Liver (tissue), 9 donors: ENCODE data around the gene LAMA2. TPM values are rescaled to one million over a fixed set of nuclear protein-coding genes. Genes with fewer than 3 reads are reported as not detected.

Experiments used
- DNase-seq: peaks from one replicate; pipeline ENCODE4 v3.0.0-alpha.2; 2017; ENCODE audit warnings: low spot score
- H3K27ac ChIP-seq, 2 donors: one replicate each; pipeline ENCODE4 v1.7.0; 2013; ENCODE audit warnings: inconsistent platforms in 2 of 2, low read length in 2 of 2, control low read depth in 1 of 2, low read depth in 1 of 2, mild to moderate bottlenecking in 1 of 2
- H3K27me3 ChIP-seq, 4 donors: one replicate each; pipeline versions ENCODE4 v1.6.1 to v1.7.0; 2013; ENCODE audit warnings: low read length in 3 of 4, inconsistent platforms in 1 of 4, mild to moderate bottlenecking in 1 of 4, moderate library complexity in 1 of 4; ENCODE audit not compliant: control insufficient read depth in 4 of 4, insufficient read depth in 4 of 4
- H3K36me3 ChIP-seq, 4 donors: one replicate each; pipeline versions ENCODE4 v1.6.1 to v1.7.0; 2013; ENCODE audit warnings: low read length in 3 of 4, mild to moderate bottlenecking in 3 of 4, low read depth in 1 of 4, moderate library complexity in 1 of 4; ENCODE audit not compliant: control insufficient read depth in 4 of 4, insufficient read depth in 3 of 4
- H3K4me1 ChIP-seq, 4 donors: one replicate each; pipeline versions ENCODE4 v1.6.1 to v1.7.0; 2013; ENCODE audit warnings: low read length in 3 of 4, mild to moderate bottlenecking in 3 of 4, moderate library complexity in 1 of 4; ENCODE audit not compliant: control insufficient read depth in 4 of 4, insufficient read depth in 4 of 4
- H3K4me3 ChIP-seq, 3 donors: one replicate each; pipeline versions ENCODE4 v1.6.1 to v1.7.0; 2013; ENCODE audit warnings: low read length in 3 of 3, control low read depth in 1 of 3, low read depth in 1 of 3, mild to moderate bottlenecking in 1 of 3
- H3K9ac ChIP-seq, 2 donors: one replicate each; pipeline ENCODE4 v1.7.0; 2013; ENCODE audit warnings: low read length in 2 of 2, mild to moderate bottlenecking in 2 of 2, moderate library complexity in 2 of 2, control low read depth in 1 of 2, low read depth in 1 of 2
- H3K9me3 ChIP-seq, 4 donors: one replicate each; pipeline versions ENCODE4 v1.6.1 to v1.7.0; 2013; ENCODE audit warnings: low read length in 3 of 4; ENCODE audit not compliant: control insufficient read depth in 4 of 4
- ATF3 ChIP-seq: IDR thresholded peaks from 2 replicates; pipeline ENCODE4 v1.6.1; 2016; ENCODE audit warnings: antibody characterized with exemption
- CTCF ChIP-seq: fragments of 150-350 bp; IDR thresholded peaks from 2 replicates; pipeline ENCODE4 v1.5.1; 2017; ENCODE audit warnings: improper control_type of control experiment, low read depth, low read length; ENCODE audit not compliant: missing input control
- EGR1 ChIP-seq, 2 donors: IDR thresholded peaks; 2 replicates each; pipeline ENCODE4 v1.6.1; 2016 to 2018; ENCODE audit warnings: antibody characterized with exemption in 2 of 2, low read depth in 2 of 2
- FOXA1 ChIP-seq: IDR thresholded peaks from 2 replicates; pipeline ENCODE4 v1.6.1; 2016; ENCODE audit warnings: antibody characterized with exemption
- FOXA2 ChIP-seq: IDR thresholded peaks from 2 replicates; pipeline ENCODE4 v1.6.1; 2016; ENCODE audit warnings: antibody characterized with exemption
- GABPA ChIP-seq, 2 donors: IDR thresholded peaks in 1 of 2; conservative IDR thresholded peaks in 1 of 2; 2 replicates each; pipeline ENCODE4 v1.6.1; 2016; ENCODE audit warnings: antibody characterized with exemption in 2 of 2, mild to moderate bottlenecking in 1 of 2, moderate library complexity in 1 of 2
- HNF4A ChIP-seq, 2 donors: conservative IDR thresholded peaks; 2 replicates each; pipeline ENCODE4 v1.6.1; 2016; ENCODE audit warnings: antibody characterized with exemption in 2 of 2, mild to moderate bottlenecking in 2 of 2
- HNF4G ChIP-seq: IDR thresholded peaks from 2 replicates; pipeline ENCODE4 v1.6.1; 2016; ENCODE audit warnings: antibody characterized with exemption
- JUND ChIP-seq, 2 donors: IDR thresholded peaks; 2 replicates each; pipeline ENCODE4 v1.6.1; 2016; ENCODE audit warnings: antibody characterized with exemption in 2 of 2
- NR2F2 ChIP-seq: IDR thresholded peaks from 2 replicates; pipeline ENCODE4 v1.6.1; 2016; ENCODE audit warnings: antibody characterized with exemption
- RAD21 ChIP-seq, 2 donors: IDR thresholded peaks; 2 replicates each; pipeline ENCODE4 v1.6.1; 2016; ENCODE audit warnings: antibody characterized with exemption in 2 of 2, mild to moderate bottlenecking in 2 of 2
- REST ChIP-seq: IDR thresholded peaks from 2 replicates; pipeline ENCODE4 v1.6.1; 2016; ENCODE audit warnings: antibody characterized with exemption, mild to moderate bottlenecking
- RXRA ChIP-seq, 2 donors: IDR thresholded peaks; 2 replicates each; pipeline ENCODE4 v1.6.1; 2017 to 2018; ENCODE audit warnings: antibody characterized with exemption in 2 of 2, mild to moderate bottlenecking in 1 of 2
- SP1 ChIP-seq: IDR thresholded peaks from 2 replicates; pipeline ENCODE4 v1.6.1; 2018; ENCODE audit warnings: antibody characterized with exemption, mild to moderate bottlenecking
- TAF1 ChIP-seq: conservative IDR thresholded peaks from 2 replicates; pipeline ENCODE4 v1.6.1; 2016; ENCODE audit warnings: antibody characterized with exemption, mild to moderate bottlenecking
- YY1 ChIP-seq: IDR thresholded peaks from 2 replicates; pipeline ENCODE4 v1.6.1; 2016; ENCODE audit warnings: antibody characterized with exemption, mild to moderate bottlenecking
- WGBS: extraction: QIAGEN DNeasy Blood & Tissue Kit; methylation state at CpG from one replicate; pipeline ENCODE4 v1.1.7; 2013; 5-methylcytosine and 5-hydroxymethylcytosine counted together
- polyA plus RNA-seq, 2 donors: library from polyadenylated mRNA; stranded (reverse) in 1 of 2; unstranded in 1 of 2; fragments of 200-250 nt in 1 of 2; fragments of >200 nt in 1 of 2; fragmentation: Nextera tagmentation in 1 of 2; extraction: Ambion mirVana in 1 of 2; gene quantifications; one replicate each; pipeline versions ENCODE4 v1.2.1 to v1.2.3, GENCODE V29; 2013 to 2015
- total RNA-seq, 2 donors: library from RNA; depleted of rRNA; stranded (reverse); fragments of >200 nt; gene quantifications; one replicate each; pipeline ENCODE4 v1.2.3, GENCODE V29; 2014
- TF ChIP-seq, protein P1 (sequence below): IDR thresholded peaks from 2 replicates; pipeline ENCODE4 v1.6.1; 2016; ENCODE audit warnings: antibody characterized with exemption
- donor health status: healthy.
- donor health status: healthy.
- donor health status: healthy.
- donor health status: healthy.
- donor health status: healthy.

Gene LAMA2
- total and polyA plus RNA-seq, 4 donors, result 1.3 to 17.0 (median 3.0) TPM

- Histone ChIP-seq H3K27ac (no peak overlapping the region), H3K9me3 (no peaks in the 10 kb centered on the region), H3K9ac (no peak overlapping the region), H3K27me3 (peaks cover 0 to 3% (median 1%) of the 10 kb centered on the region in 4 donors), H3K36me3 (no peaks in the 10 kb centered on the region), H3K4me3 (no peak overlapping the region), H3K4me1 (no peaks in the 10 kb centered on the region)
- no peak for DNase-seq
- TF ChIP-seq NR2F2 (no peak), FOXA2 (no peak), RAD21 (IDR thresholded peaks at IDR 0.05) (no peak), YY1 (no peak), FOXA1 (no peak), SP1 (no peak), JUND (IDR thresholded peaks at IDR 0.05) (no peak), GABPA (IDR thresholded peaks at IDR 0.05 in 1 of 2, conservative IDR thresholded peaks at IDR 0.05 in 1 of 2) (no peak), RXRA (IDR thresholded peaks at IDR 0.05) (no peak), REST (no peak), CTCF (no peak), TAF1 (no peak), EGR1 (IDR thresholded peaks at IDR 0.05; ENCODE audit: low read depth in 2 of 2) (no peak), HNF4G (no peak)
- TF ChIP-seq, protein P1, sequence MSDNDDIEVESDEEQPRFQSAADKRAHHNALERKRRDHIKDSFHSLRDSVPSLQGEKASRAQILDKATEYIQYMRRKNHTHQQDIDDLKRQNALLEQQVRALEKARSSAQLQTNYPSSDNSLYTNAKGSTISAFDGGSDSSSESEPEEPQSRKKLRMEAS, result no peak
- WGBS, result 72% methylated on average over 4 of the region's 4 CpGs
These were observed 394.0 kb downstream of the LAMA2 start for GRCh38 chr6:129276986-129277385.

DNA sequence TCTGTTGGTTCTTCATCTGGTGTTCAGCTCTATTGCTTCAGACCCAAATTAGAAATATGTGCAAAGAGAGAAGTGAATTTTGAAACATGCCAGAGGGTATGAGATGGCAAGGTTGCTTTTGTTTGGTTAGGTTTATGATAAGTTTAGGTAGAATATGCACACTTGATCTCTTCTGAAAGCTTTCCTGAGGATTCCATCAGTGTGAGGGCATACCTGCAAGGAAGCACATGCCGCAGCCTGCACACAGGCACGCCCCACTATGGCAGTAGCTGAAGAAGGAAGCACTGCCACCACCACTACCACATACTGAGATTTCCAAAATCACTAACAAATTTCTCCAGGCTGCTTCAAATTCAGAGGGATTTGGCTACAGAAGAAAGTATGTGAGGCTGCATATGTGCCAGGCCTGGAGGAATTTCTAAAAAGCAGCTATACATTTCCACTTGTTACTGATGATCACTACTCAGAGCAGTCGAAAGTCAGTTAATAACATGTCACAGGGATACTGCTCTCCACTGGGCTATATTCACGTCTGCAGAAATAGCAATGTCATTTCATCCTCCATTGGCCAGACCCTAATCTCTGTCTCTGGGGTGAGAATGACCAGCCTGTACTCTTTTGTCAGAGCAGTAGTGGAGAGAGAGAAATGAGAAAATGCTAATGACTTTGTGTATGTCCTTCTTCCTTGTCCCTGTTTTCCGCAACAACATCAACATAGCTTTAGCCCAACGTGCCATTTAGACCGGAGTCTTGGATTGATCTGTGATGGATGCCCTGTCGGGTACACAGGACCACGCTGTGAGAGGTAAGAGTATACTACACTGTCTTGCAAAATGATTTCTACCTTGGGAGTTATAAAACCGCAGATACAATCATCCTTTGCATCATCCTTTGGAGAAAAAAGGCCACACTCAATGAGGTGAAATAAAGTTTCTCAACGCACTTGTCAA, 396.7 kb downstream of the LAMA2 start:
- Histone ChIP-seq H3K4me3 (no peak overlapping the region), H3K9me3 (no peaks in the 10 kb centered on the region), H3K27ac (no peak overlapping the region), H3K27me3 (peaks cover 0 to 6% (median 1%) of the 10 kb centered on the region in 4 donors), H3K4me1 (no peaks in the 10 kb centered on the region), H3K36me3 (no peaks in the 10 kb centered on the region), H3K9ac (no peak overlapping the region)
- WGBS, result 78% methylated on average over 11 of the region's 11 CpGs
- DNase-seq, result no peak
- TF ChIP-seq CTCF, result no peak
- no peak for TF ChIP-seq RXRA (IDR thresholded peaks at IDR 0.05)
- TF ChIP-seq REST, result no peak
- TF ChIP-seq ATF3, result no peak
- TF ChIP-seq EGR1 (IDR thresholded peaks at IDR 0.05; ENCODE audit: low read depth in 2 of 2), result no peak
- no peak for TF ChIP-seq NR2F2
- no peak for TF ChIP-seq GABPA (IDR thresholded peaks at IDR 0.05 in 1 of 2, conservative IDR thresholded peaks at IDR 0.05 in 1 of 2)
- TF ChIP-seq HNF4A (conservative IDR thresholded peaks at IDR 0.05), result no peak
- no peak for TF ChIP-seq RAD21 (IDR thresholded peaks at IDR 0.05)
- TF ChIP-seq FOXA1, result no peak
- no peak for TF ChIP-seq JUND (IDR thresholded peaks at IDR 0.05)
- no peak for TF ChIP-seq HNF4G
- TF ChIP-seq TAF1, result no peak
